ENCODE results near the gene COX4I1.

- TF ChIP-seq TARDBP (IDR thresholded peaks at IDR 0.05) (no peak), FOXM1 (IDR thresholded peaks at IDR 0.05; ENCODE audit: borderline replicate concordance) (no peak), FOXA1 (IDR thresholded peaks at IDR 0.05) (no peak), SUZ12 (IDR thresholded peaks at IDR 0.05) (no peak), ARNT (IDR thresholded peaks at IDR 0.05) (no peak), FOXK2 (IDR thresholded peaks at IDR 0.05) (no peak), BHLHE40 (IDR thresholded peaks at IDR 0.05; ENCODE audit: borderline replicate concordance) (no peak), LEF1 (IDR thresholded peaks at IDR 0.05; ENCODE audit: borderline replicate concordance) (no peak), ELF4 (IDR thresholded peaks at IDR 0.05) (no peak), SP1 (IDR thresholded peaks at IDR 0.05) (no peak), ZNF384 (IDR thresholded peaks at IDR 0.05) (no peak)
- TF ChIP-seq, protein P1, sequence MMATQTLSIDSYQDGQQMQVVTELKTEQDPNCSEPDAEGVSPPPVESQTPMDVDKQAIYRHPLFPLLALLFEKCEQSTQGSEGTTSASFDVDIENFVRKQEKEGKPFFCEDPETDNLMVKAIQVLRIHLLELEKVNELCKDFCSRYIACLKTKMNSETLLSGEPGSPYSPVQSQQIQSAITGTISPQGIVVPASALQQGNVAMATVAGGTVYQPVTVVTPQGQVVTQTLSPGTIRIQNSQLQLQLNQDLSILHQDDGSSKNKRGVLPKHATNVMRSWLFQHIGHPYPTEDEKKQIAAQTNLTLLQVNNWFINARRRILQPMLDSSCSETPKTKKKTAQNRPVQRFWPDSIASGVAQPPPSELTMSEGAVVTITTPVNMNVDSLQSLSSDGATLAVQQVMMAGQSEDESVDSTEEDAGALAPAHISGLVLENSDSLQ (IDR thresholded peaks at IDR 0.05): no peak
These were observed 45.9 kb upstream of the COX4I1 start for GRCh38 chr16:85753559-85753958.

Data from HEK293T (cell line).